GM19468 (cell line): ENCODE data around the gene C5AR1.
"Not testable (repeated sequence)": the region's sequence is repeated elsewhere in the genome, so short reads cannot be mapped to it uniquely, and the experiment has no call there.

Experiments used
- ATAC-seq: cut with Tn5 transposase; IDR thresholded peaks from one replicate; pipeline ENCODE4 v1.9.1; 2021; ENCODE audit warnings: mild to moderate bottlenecking, moderate library complexity, moderate number of reproducible peaks; ENCODE audit not compliant: unreplicated experiment; ENCODE audit errors: extremely low read depth

Gene C5AR1

DNA sequence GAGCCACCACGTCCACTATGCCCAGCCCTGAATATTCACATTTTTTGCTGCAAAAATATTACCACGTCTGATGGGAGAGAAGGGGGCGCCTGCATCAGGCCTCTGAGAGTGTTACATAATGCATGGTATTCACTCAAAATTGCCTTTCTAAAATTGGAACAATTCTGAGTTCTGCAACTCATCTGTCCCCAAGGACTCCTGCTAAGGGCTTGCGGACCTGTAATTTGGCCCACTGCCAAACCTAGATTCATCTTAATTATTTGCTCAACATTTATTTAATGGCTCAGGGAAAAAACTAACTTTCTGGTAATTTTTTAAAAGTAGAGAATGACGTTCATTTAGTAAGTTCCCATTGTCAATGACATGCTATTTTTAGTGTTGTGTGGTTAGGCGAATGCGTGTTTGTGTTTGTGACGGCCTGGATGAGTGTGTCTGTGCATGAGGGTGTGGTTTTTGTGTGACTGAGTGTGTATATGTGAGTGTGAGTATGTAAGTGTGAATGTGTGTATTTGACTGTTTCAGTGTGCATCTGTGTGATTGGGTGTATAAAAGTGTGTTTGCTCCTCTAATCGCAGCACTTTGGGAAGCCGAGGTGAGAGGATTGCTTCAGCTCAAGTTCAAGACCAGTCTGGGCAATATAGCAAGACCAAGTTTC lies 26.1 kb upstream of the C5AR1 start:
- no peak for ATAC-seq

DNA sequence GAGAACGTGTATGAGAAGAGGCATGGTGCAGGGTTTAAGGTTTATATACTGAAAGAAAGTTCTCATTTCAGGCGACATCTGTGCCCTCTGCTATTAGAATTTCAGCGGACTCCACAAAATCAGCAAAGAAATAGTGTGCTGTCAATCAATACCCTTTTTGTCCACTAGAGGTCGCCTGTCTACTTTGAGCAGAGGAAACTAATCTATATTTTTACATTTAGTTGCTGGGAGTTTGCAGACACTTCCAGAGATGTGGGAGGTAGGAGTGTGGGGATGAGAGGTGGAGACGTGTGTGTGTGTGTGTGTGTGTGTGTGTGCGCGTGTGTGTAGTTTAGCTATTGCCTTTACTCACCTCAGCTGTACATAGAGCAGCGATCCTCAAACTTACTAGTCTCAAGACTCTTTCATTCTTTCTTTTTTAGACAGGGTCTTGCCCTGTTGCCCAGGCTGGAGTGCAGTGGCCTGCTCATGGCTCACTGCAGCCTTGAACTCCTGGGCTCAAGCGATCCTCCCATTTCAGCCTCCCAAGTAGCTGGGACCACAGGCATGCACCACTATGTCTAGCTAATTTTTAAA lies 25.2 kb upstream of the C5AR1 start:
- no peak for ATAC-seq

DNA sequence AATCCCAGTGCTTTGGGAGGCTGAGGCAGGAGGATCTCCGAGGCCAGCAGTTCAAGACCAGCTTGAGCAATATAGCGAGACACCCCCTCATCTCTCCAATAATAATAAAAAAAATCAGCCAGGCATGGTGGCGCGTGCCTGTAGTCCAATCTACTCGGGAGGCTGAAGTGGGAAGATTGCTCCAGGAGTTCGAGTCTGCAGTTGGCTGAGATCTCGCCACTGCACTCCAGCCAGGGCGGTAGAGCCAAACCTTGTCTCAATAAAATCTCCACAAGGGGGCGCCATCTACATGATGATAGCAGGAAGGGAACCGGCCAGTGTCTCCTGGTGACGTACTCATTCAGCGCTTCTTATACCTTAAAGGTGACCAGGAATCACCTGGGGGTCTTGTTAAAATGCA lies 13.6 kb upstream of the C5AR1 start:
- no peak for ATAC-seq

DNA sequence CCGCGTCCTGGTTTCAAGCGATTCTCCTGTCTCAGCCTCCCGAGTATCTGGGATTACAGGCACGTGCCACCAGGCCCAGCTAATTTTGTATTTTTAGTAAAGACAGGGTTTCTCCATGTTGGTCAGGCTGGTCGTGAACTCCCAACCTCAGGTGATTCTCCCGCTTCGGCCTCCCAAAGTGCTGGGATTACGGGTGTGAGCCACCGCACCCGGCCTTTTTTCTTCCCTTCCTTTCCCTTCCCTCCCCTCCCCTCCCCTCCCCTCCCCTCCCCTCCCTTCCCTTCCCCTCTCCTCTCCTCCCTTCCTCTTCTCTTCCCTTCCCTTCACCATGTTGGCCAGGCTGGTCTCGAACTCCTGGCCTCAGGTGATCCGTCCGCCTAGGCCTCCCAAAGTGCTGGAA lies 8.8 kb upstream of the C5AR1 start:
- ATAC-seq = not testable (repeated sequence)

DNA sequence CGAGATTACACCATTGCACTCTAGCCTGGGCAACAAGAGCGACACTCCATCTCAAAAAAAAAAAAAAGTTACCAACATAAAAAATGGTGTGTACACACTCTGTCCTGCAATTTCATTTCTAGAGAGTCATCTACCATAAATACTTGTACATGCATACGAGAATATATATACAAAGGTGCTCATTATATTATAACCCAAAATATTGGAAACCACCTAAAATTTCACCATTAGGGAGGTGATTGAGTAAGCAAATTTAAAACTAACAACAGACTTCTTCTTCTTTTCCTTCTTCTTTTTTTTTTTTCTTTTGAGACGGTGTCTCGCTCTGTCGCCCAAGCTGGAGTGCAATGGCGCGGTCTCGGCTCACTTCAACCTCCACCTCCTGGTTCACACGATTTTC lies 7.4 kb upstream of the C5AR1 start:
- ATAC-seq = no peak

DNA sequence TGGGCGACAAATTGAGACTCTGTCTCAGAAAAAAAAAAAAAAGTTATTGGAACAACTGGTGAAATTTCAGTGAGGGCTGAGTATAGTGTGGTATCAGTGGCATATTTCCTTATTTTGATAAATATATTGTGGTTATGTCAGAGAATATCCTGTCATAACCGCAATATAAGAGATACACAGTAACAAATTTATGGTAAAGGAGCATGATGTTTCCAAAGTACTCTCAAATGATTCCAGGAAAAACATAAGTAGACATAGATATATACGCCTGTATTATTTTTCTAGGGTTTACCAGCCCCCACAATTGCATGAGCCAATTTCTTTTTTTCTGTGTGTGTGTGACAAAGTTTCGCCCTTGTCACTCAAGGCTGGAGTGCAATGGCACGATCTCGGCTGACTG lies 5.7 kb upstream of the C5AR1 start:
- no peak for ATAC-seq

DNA sequence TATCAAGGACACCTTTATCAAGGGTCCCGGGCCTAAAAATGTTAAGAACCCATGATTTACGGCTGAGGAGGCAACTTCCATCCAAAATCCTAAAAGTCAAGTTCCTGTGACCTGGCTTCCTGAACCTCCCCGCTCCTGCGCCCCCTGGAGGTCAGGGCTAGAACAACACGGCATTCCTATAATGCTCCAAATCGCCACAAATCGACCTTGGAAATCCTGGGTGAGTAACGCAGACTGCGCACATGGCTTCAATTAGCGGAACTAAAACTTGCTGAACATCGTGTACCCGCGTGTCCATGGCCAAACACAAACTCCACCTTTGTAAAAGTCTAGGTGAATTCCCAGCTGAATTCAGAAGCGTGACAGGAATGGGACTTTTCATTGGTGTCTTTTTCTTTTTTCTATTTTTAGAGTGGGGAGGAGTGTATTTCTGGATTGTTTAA lies 4.3 kb upstream of the C5AR1 start:
- ATAC-seq = no peak

DNA sequence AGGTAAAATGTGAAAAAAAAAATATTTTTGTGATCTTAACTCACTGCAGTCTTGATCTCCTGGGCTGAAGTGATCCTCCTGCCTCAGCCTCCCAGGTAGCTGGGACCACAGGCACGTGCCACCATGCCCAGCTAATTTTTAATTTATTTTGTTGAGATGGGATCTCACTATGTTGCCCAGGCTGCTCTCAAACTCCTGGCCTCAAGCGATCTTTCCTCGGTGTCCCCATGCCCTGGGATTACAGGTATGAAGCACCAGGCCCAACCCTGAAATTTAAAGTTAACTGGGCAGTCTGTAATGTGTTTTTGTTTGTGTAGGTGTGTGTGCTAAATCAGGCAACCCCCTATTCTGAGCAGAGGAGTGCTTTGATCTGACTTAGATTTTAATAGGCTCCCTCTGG lies 3.4 kb upstream of the C5AR1 start:
- no peak for ATAC-seq

DNA sequence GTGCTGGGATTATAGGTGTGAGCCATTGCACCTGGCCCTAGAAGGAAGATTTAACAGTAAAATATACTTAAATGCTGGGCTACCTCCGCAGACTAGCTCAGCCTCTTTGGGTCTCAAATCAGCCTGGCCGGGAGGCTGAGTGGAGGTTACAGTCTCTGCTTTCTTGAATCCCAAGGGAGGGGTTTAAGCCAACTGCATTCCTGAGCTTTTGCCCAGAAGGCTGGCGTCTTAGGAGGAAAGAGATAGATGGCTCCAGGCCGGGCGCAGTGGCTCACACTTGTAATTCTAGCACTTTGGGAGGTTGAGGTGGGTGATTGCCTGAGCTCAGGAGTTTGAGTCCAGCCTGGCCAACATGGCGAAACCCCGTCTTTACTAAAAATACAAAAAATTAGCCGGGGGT lies 623 bp upstream of the C5AR1 start:
- ATAC-seq = no peak

DNA sequence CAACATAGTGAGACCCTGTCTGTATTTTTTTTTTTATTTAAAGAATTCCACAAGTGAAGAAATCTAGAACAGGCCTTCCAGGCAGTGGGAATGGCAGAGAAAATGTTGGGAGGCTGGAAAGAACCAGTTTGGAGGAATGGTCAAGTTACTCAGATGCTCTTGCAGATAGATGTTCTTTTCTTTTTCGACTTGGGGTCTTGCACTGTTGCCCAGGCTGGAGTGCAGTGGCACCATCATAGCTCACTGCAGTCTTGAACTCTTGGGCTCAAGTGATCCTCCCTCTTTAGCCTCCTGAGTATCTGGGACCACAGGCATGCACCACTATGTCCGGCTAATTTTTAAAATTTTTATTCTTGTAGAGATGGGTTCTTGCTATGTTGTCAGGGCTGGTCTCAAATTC lies 662 bp downstream of the C5AR1 start:
- ATAC-seq = no peak

DNA sequence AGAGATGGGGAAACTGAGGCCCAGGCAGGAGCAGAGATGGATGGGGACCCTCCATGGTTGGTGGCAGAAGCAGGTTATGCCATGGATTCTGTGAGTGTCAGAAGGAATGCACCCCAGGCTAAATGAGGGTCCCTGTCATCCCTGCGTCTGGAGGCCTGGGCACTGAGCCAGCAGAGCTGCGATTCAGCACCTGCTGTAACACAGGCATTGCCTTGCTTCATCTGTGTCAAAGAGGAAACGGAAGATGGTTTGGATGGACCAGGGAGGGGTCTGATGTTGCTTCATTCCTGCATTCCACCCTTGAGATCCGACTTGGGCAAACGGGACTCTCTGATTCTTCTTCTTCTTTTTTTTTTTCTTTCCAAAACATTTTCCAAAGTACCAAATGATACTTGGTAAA lies 1.2 kb downstream of the C5AR1 start:
- ATAC-seq = no peak

DNA sequence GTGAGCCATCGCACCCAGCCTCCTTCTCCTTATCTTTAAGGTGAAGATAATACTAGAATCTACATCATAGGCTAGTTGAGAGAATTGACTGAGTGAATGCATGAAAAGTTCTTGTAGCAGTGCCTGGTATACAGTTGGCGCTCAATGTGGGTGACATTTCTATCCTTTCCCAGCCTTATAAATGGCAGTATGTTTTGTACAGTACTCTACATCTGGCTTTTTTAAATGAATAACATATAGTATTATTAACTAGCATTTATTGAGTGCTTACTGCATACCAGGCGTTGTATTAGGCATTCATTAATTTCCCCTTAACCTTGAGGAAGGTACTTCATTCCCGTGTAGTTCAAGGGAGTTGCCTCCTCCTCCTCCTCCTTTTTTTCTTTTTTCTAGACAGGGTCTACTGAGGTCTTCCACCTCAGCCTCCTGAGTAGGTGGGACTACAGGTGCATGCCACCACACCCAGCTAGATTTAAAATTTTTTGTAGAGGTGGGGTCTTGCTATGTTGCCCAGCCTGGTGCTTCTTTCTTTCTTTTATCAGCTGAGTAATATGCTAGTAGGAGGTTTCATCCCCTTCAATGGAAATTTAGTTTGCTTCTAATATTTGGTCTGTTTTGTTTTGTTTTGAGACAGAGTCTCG lies 2.8 kb downstream of the C5AR1 start:
- ATAC-seq = no peak

DNA sequence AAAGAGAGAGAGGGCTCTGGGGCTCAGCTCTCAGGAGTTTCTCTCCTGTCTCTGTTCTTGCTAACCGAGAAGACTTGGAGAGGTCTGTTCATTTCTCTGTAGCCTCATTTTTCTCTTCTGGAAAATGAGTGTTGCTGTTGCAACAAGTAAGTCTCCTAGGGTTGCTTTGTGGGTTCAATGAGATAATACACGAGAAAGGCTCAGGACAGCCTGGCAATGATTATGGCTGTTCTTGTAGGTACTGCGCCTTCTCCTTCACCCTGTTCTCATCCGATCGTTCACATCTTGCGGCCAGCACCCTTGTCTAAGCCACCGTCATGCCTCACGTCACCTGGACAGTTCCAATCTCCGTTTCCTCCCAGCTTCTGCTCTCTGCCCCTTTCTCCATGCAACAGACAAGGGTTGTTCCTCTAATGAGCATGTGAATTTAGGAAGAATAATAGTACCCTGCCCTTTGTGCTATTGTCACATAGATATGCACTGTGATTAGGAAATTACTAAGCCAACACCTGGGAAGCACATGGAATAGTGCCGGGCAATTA lies 4.2 kb downstream of the C5AR1 start:
- ATAC-seq = no peak

DNA sequence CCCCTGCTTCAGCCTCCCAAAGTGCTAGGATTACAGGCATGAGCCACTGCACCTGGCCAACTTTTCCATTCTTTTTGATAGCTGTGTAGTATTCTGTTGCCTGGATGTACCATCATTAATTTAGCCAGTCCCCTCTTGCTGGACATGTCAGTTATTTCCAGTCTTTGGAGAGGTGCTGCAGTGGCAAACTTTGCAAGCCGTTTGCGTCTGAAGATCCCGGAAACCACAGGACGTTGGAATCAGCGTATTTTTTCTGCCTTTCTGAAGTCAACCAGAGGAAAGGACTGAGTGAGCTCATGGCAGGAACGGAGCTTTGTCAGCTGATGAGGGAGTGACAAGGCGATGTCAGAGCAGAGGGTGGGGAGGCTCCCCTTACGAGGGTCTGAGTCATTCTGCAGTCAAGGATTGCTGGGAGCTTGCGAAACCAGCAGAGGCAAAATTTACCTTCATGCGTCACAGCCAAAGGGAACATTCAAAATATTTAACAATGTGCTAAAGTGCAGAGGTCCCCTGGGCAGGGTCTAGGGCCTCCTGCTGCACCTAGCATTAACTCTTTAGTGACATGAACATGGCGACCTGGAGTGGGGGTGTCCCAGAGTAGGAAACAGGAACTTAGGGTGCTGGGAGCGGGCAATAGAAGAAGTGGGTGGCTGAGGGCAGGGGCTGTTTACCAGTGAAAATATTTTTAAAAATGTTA lies 5.6 kb downstream of the C5AR1 start:
- ATAC-seq = no peak

DNA sequence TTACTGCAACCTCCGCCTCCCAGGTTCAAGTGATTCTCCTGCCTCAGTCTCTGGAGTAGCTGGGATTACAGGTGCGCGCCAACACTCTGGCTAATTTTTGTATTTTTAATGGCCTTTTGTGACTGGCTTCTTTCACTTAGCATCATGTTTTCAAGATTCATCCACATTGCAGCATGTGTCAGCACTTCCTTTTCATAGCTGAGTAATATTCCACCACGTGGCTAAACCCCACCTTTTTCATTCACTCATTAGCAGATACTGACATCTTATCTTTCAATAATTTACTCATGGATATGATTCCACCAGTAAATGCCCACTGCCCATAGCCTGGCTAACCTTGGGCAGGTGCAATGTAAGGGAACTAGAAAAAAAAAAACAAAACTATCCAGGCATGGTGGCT lies 6.9 kb downstream of the C5AR1 start:
- no peak for ATAC-seq

DNA sequence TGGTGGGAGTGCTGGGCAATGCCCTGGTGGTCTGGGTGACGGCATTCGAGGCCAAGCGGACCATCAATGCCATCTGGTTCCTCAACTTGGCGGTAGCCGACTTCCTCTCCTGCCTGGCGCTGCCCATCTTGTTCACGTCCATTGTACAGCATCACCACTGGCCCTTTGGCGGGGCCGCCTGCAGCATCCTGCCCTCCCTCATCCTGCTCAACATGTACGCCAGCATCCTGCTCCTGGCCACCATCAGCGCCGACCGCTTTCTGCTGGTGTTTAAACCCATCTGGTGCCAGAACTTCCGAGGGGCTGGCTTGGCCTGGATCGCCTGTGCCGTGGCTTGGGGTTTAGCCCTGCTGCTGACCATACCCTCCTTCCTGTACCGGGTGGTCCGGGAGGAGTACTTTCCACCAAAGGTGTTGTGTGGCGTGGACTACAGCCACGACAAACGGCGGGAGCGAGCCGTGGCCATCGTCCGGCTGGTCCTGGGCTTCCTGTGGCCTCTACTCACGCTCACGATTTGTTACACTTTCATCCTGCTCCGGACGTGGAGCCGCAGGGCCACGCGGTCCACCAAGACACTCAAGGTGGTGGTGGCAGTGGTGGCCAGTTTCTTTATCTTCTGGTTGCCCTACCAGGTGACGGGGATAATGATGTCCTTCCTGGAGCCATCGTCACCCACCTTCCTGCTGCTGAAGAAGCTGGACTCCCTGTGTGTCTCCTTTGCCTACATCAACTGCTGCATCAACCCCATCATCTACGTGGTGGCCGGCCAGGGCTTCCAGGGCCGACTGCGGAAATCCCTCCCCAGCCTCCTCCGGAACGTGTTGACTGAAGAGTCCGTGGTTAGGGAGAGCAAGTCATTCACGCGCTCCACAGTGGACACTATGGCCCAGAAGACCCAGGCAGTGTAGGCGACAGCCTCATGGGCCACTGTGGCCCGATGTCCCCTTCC lies 10.5 kb downstream of the C5AR1 start:
- ATAC-seq = no peak

DNA sequence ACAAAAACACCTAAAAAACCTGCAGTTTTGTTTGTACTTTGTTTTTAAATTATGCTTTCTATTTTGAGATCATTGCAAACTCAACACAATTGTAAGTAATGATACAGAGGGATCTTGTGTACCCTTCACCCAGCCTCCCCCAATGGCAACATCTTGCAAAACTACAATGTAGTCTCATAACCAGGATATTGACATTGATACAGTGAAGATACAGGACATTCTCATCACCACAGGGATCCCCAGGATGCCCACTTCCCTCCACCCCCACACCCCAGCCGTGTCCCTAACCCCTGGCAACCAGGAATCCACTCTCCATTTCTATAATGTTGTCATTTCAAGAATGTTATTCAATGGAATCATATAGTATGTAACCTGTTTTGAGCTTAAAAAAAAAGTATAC lies 12.0 kb downstream of the C5AR1 start:
- no peak for ATAC-seq

DNA sequence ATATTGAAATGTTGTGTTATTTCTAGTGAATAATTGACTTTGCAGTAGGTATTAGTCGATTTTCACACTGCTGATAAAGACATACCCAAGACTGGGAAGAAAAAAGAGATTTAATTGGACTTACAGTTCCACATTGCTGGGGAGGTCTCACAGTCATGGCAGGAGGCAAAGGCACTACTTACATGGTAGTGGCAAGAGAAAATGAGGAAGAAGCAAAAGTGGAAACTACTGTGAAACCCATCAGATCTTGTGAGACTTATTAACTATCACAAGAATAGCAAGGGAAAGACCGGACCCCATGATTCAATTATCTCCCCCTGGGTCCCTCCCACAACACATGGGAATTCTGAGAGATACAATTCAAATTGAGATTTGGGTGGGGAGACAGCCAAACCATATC lies 12.4 kb downstream of the C5AR1 start:
- no peak for ATAC-seq

DNA sequence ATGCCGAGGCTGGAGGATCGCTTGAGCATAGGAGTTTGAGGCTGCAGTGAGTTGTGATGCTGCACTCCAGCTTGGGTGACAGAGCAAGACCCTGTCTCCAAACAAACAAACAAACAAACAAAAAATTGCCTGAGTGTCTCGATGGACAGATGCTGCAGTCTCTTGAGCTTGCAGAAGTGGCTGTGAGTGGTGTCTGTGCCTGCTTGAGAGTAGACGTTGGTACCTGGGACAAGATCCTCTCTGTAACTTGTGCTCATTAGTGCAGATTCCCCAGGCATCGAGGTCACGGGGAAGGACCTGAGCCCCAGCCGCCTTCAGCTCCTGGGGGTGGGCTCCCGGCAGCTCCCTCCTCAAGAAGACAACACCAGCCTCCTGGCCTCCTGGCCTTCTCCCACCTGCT lies 13.7 kb downstream of the C5AR1 start:
- no peak for ATAC-seq

DNA sequence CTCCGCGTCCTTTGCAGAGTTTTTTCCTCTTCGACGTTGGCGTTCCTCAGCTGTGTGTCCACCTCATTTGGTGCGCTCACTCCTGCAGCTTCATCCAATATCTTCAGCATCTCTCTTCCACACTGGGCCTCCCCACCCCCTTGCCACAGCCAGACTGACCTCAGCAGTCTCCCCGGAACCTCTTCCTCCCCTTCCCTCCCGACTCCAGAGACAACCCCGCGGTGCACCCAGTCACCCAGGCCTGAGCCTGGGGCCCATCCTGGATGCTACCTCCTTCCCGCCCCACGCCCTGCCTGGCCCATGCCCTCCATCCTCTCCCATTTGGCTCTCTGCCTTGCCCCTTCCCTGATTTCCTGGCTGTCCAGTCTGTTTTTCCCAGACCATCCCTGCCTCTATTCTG lies 14.2 kb downstream of the C5AR1 start:
- ATAC-seq = no peak
